K562 (cell line): Measurements from ENCODE around the gene OR2AT4. TPM values are rescaled to one million over a fixed set of nuclear protein-coding genes. Genes with fewer than 3 reads are reported as not detected.

ENCODE experiments used
- ATAC-seq: fragments of 200-7000 bp; cut with Tn5 transposase; 3 replicates; pipeline ENCODE4 v1.9.1; 2020; ENCODE audit warnings: moderate library complexity
- Bru-seq: library from RNA; stranded (reverse); fragments of 400-500 nt; gene quantifications from one replicate; lab custom pipeline; 2021; lab: Mats Ljungman, UMichigan
- BruChase-seq, 2 experiments: library from RNA; stranded (reverse); fragments of 400-500 nt; gene quantifications; one replicate each; lab custom pipeline; 2021; lab: Mats Ljungman, UMichigan
- BruUV-seq: library from RNA; stranded (reverse); fragments of 400-500 nt; replicated peaks from 2 replicates; lab custom pipeline; 2021; lab: Mats Ljungman, UMichigan
- CTCF ChIA-PET: fragments of 300-600 bp; formaldehyde crosslinking; extraction: SDS; loops from one replicate; lab custom pipeline; 2021; ENCODE audit warnings: low intra/inter-chr PET ratio; lab: Yijun Ruan, JAX
- POLR2A ChIA-PET: fragments of 300-600, 350-650 bp; sonication (Branson Sonifier 250); formaldehyde crosslinking; extraction: SDS; loops from one replicate; lab custom pipeline; 2021; ENCODE audit warnings: antibody characterized with exemption, inconsistent platforms; lab: Yijun Ruan, JAX
- DNase-seq, 4 experiments: peaks; one replicate each; pipeline versions ENCODE4 v3.0.0 to v3.0.0-alpha.2; 2011 to 2018; ENCODE audit warnings: low spot score in 3 of 4, mixed read lengths in 3 of 4; ENCODE audit errors: extremely low read depth in 1 of 4
- FAIRE-seq: peaks from 2 replicates; lab custom pipeline; 2011; peaks lifted over from hg19 to GRCh38; lab: Jason Lieb, UNC
- H2AFZ ChIP-seq: 2 replicates; pipeline ENCODE4 v1.6.0; 2011; ENCODE audit warnings: low read depth, low read length, control low read depth, inconsistent platforms
- H3K27ac ChIP-seq: fragments of 200-600 bp; 3 replicates; pipeline ENCODE4 v1.8.0; 2011; ENCODE audit warnings: low read depth, mild to moderate bottlenecking, control low read depth, inconsistent platforms, low read length, moderate library complexity, mixed read lengths; ENCODE audit errors: extremely low read depth
- H3K27me3 ChIP-seq, 2 experiments: fragments of 300-600 bp in 1 of 2; 2 replicates in 1 of 2; 3 replicates in 1 of 2; pipeline versions ENCODE4 v1.6.0 to v1.8.0; 2011; ENCODE audit warnings: inconsistent platforms in 2 of 2, low read length in 2 of 2, mild to moderate bottlenecking in 1 of 2, mixed read lengths in 1 of 2, moderate library complexity in 1 of 2; ENCODE audit not compliant: control insufficient read depth in 2 of 2, insufficient read depth in 2 of 2
- H3K36me3 ChIP-seq: fragments of 300-600 bp; 3 replicates; pipeline ENCODE4 v1.8.0; 2011; ENCODE audit warnings: mild to moderate bottlenecking, low read length, inconsistent platforms; ENCODE audit not compliant: control insufficient read depth, insufficient read depth
- H3K4me1 ChIP-seq, 2 experiments: fragments of 200-600 bp in 1 of 2; replicated peaks in 1 of 2; 2 replicates in 1 of 2; 3 replicates in 1 of 2; pipeline versions ENCODE4 v1.5.1 to v1.8.0; 2011; ENCODE audit warnings: inconsistent platforms in 2 of 2, low read length in 2 of 2, mild to moderate bottlenecking in 1 of 2, mixed read lengths in 1 of 2, moderate library complexity in 1 of 2; ENCODE audit not compliant: control insufficient read depth in 2 of 2, insufficient read depth in 2 of 2
- H3K4me2 ChIP-seq: 2 replicates; pipeline ENCODE4 v1.6.1; 2011; ENCODE audit warnings: low read length, control low read depth, inconsistent platforms, mixed read lengths; ENCODE audit not compliant: insufficient read depth
- H3K4me3 ChIP-seq: fragments of 200-600 bp; sonication (generic), shearing (Covaris generic); 2 replicates; pipeline ENCODE4 v1.5.1; 2016; ENCODE audit warnings: control low read depth, inconsistent platforms
- H3K79me2 ChIP-seq: fragments of 200-600 bp; 3 replicates; pipeline ENCODE4 v1.8.0; 2011; ENCODE audit warnings: low read length, inconsistent platforms; ENCODE audit not compliant: control insufficient read depth, insufficient read depth
- H3K9ac ChIP-seq, 2 experiments: 2 replicates each; pipeline versions ENCODE4 v1.6.0 to v1.6.1; 2011; ENCODE audit warnings: low read depth in 2 of 2, low read length in 2 of 2, control low read depth in 1 of 2, inconsistent platforms in 1 of 2, mild to moderate bottlenecking in 1 of 2, mixed read lengths in 1 of 2; ENCODE audit not compliant: insufficient read depth in 1 of 2
- H3K9me1 ChIP-seq: one replicate; pipeline ENCODE4 v1.6.0; 2011; ENCODE audit warnings: inconsistent platforms, mild to moderate bottlenecking, low read length, moderate library complexity; ENCODE audit not compliant: control insufficient read depth, insufficient read depth
- H3K9me3 ChIP-seq: replicated peaks from 2 replicates; pipeline ENCODE4 v1.5.1; 2011; ENCODE audit warnings: low read depth, low read length, inconsistent platforms; ENCODE audit not compliant: control insufficient read depth, insufficient read depth
- H4K20me1 ChIP-seq: replicated peaks from 2 replicates; pipeline ENCODE4 v1.6.1; 2011; ENCODE audit warnings: low read length, inconsistent platforms, mixed read lengths; ENCODE audit not compliant: control insufficient read depth, insufficient read depth
- EP400 ChIP-seq: fragments of 450-650 bp; IDR thresholded peaks from 2 replicates; pipeline ENCODE4 v1.6.1; 2017; ENCODE audit warnings: antibody characterized with exemption, mild to moderate bottlenecking, moderate library complexity
- KLF16 ChIP-seq: IDR thresholded peaks from 2 replicates; pipeline ENCODE4 v1.6.1; 2016; ENCODE audit warnings: antibody characterized with exemption
- MTA2 ChIP-seq: fragments of 450-650 bp; IDR thresholded peaks from 2 replicates; pipeline ENCODE4 v1.6.1; 2016; ENCODE audit warnings: low read depth
- SMAD3 ChIP-seq: fragments of 450-650 bp; formaldehyde crosslinking; conservative IDR thresholded peaks from 2 replicates; pipeline ENCODE4 v1.4.0; 2020; ENCODE audit warnings: mild to moderate bottlenecking
- STAT5A ChIP-seq: IDR thresholded peaks from 2 replicates; pipeline ENCODE4 v1.6.1; 2012; ENCODE audit warnings: low read length, inconsistent platforms, borderline replicate concordance
- TRIM28 ChIP-seq: fragments of 450-650 bp; IDR thresholded peaks from 2 replicates; pipeline ENCODE4 v1.6.1; 2017
- YY1 ChIP-seq, 3 experiments: IDR thresholded peaks; 2 replicates each; pipeline ENCODE4 v1.6.1; 2011; ENCODE audit warnings: low read length in 2 of 3, mild to moderate bottlenecking in 2 of 3, moderate library complexity in 2 of 3, borderline replicate concordance in 1 of 3, control low read depth in 1 of 3, low read depth in 1 of 3; ENCODE audit not compliant: insufficient read depth in 3 of 3, insufficient replicate concordance in 2 of 3, control insufficient read depth in 1 of 3, insufficient read length in 1 of 3; ENCODE audit errors: extremely low read depth in 1 of 3
- ZBTB49 ChIP-seq: sonication (generic); formaldehyde crosslinking; IDR thresholded peaks from 2 replicates; pipeline ENCODE4 v1.8.0; 2022; ENCODE audit warnings: missing genetic modification reagents, mild to moderate bottlenecking, borderline replicate concordance
- ZNF24 ChIP-seq: fragments of 450-650 bp; IDR thresholded peaks from 2 replicates; pipeline ENCODE4 v1.6.1; 2016
- ZNF445 ChIP-seq: fragments of 250-450 bp; sonication (Bioruptor Pico); IDR thresholded peaks from 2 replicates; pipeline ENCODE4 v1.4.0; 2020; ENCODE audit warnings: low read depth, mild to moderate bottlenecking, moderate library complexity
- ZNF76 ChIP-seq: fragments of 250-450 bp; sonication (Bioruptor Pico); IDR thresholded peaks from 2 replicates; pipeline ENCODE4 v1.4.0; 2020; ENCODE audit warnings: mild to moderate bottlenecking, moderate library complexity, borderline replicate concordance
- WGBS: fragments of 100-300 bp; shearing (Covaris generic); methylation state at CpG from one replicate; pipeline ENCODE4 v1.1.6; 2016; ENCODE audit warnings: low coverage, mixed read lengths; ENCODE audit not compliant: insufficient coverage; ENCODE audit errors: missing lambda C conversion rate; 5-methylcytosine and 5-hydroxymethylcytosine counted together
- in situ Hi-C: fragments of 300-500 bp; cut with MboI; formaldehyde crosslinking; loops from 4 replicates; pipeline ENCODE4 v1.15.0; 2018; ENCODE audit warnings: inconsistent platforms, mixed read lengths
- intact Hi-C: fragments of 100-400 bp; cut with micrococcal nuclease; formaldehyde crosslinking; loops from 2 replicates; pipeline ENCODE4 v1.14.2; 2022
- long read RNA-seq, 3 experiments: library from polyadenylated mRNA in 2 of 3; library from RNA in 1 of 3; unstranded in 2 of 3; stranded (forward) in 1 of 3; transcript quantifications; one replicate each; pipeline ENCODE4 v2.0.0, GENCODE V29; 2019 to 2022
- polyA minus RNA-seq, 3 experiments: library from RNA; depleted of rRNA, polyadenylated mRNA; stranded (reverse); fragments of >200 nt; gene quantifications; 2 replicates each; pipeline ENCODE4 v1.2.3, GENCODE V29; 2011
- polyA plus RNA-seq, 8 experiments: library from polyadenylated mRNA; depleted of rRNA in 4 of 8; stranded (reverse) in 5 of 8; unstranded in 3 of 8; fragments of >200 nt; fragmentation: Nextera tagmentation in 2 of 8; fragmentation: Illumina TruSeq in 1 of 8; extraction: Ambion mirVana in 2 of 8; extraction: Trizol in 1 of 8; gene quantifications; 2 replicates each; pipeline versions ENCODE4 v1.2.1 to v1.2.3, GENCODE V29; 2011 to 2014; ENCODE audit warnings: inconsistent platforms in 1 of 8, missing spikeins in 1 of 8
- total RNA-seq, 7 experiments: library from RNA; depleted of rRNA in 6 of 7; stranded (reverse); fragments of >200 nt in 6 of 7; fragmentation: Illumina TruSeq in 2 of 7; extraction: Trizol in 2 of 7; gene quantifications; 2 replicates each; pipeline versions ENCODE4 v1.2.1 to v1.2.3, GENCODE V29; 2011 to 2021; ENCODE audit warnings: low replicate concordance in 1 of 7

OR2AT4 gene
- 10.3 and 25.0 TPM in 2 replicates for total RNA-seq (2011; cell fraction: chromatin; rRNA removed; ENCODE audit: low replicate concordance)
- 3.0 and 4.3 TPM in 2 replicates for total RNA-seq (2011; cell fraction: nucleolus; rRNA removed)
- 25.1 and 45.6 TPM in 2 replicates for total RNA-seq (2011; cell fraction: nucleoplasm; rRNA removed)
- total RNA-seq (2014; rRNA removed) = 0.86 and 0.90 TPM in 2 replicates
- total RNA-seq (2014; rRNA removed; fragmentation: Illumina TruSeq; extraction: Trizol) = 2.3 and 2.8 TPM in 2 replicates
- 2.2 and 2.4 TPM in 2 replicates for total RNA-seq (2015; rRNA removed; fragmentation: Illumina TruSeq; extraction: Trizol)
- 1.6 and 2.3 TPM in 2 replicates for total RNA-seq (2021)
- 1.8 and 1.9 TPM in 2 replicates for polyA plus RNA-seq (2011; rRNA removed)
- 1.7 and 3.0 TPM in 2 replicates for polyA plus RNA-seq (2011; cell fraction: cytosol; rRNA removed)
- 4.8 and 11.5 TPM in 2 replicates for polyA plus RNA-seq (2011; cell fraction: nucleus; rRNA removed)
- 2.0 and 2.5 TPM in 2 replicates for polyA plus RNA-seq (2012)
- polyA plus RNA-seq (2014; fragmentation: Illumina TruSeq; extraction: Trizol) = 3.0 and 3.1 TPM in 2 replicates
- 1 to 10 TPM; 1.7 to 2.0 TPM for polyA plus RNA-seq (2014; fragmentation: Nextera tagmentation; extraction: Ambion mirVana)
- 1.5 and 1.9 TPM in 2 replicates for polyA plus RNA-seq (2014; rRNA removed)
- 4.9 and 9.8 TPM in 2 replicates for polyA minus RNA-seq (2011; rRNA and poly(A)+ RNA removed)
- polyA minus RNA-seq (2011; cell fraction: cytosol; rRNA and poly(A)+ RNA removed) = 0.36 and 1.5 TPM in 2 replicates
- polyA minus RNA-seq (2011; cell fraction: nucleus; rRNA and poly(A)+ RNA removed) = 3.2 and 5.7 TPM in 2 replicates
- percentile 61 among the genes with signal in this experiment for Bru-seq, nascent RNA
- percentile 69 among the genes with signal in this experiment for BruChase-seq, experiment 1, labeled RNA remaining after a 2-hour chase
- percentile 66 among the genes with signal in this experiment for BruChase-seq, experiment 2, labeled RNA remaining after a 6-hour chase
- long read RNA-seq, experiment 1, full-length matches to known transcripts = 4 of 5 reads
- long read RNA-seq, experiment 1, partial matches to known transcripts = 0 of 5 reads
- long read RNA-seq, experiment 1, other reads (novel, unspliced or antisense) = 1 of 5 reads
- long read RNA-seq, experiment 2, full-length matches to known transcripts = 2 of 4 reads
- long read RNA-seq, experiment 2, partial matches to known transcripts = 0 of 4 reads
- long read RNA-seq, experiment 2, other reads (novel, unspliced or antisense) = 2 of 4 reads
- long read RNA-seq, experiment 3, full-length matches to known transcripts = 2 of 2 reads
- long read RNA-seq, experiment 3, partial matches to known transcripts = 0 of 2 reads
- long read RNA-seq, experiment 3, other reads (novel, unspliced or antisense) = 0 of 2 reads

GRCh38 chr11:75096456-75097172, at the start of gene OR2AT4:
Gene OR2AT4, minus strand, starts transcription at chr11:75096876.
- 5% methylated on average over 9 of the region's 9 CpGs for WGBS
- TF ChIP-seq STAT5A (peak; percentile 69), EP400 (0 out of 2 replicates have a peak, but pooled peaks have one; percentile 32), MTA2 (peak; percentile 62; the same call in 1 of the 2 replicates), TRIM28 (no peak), ZNF76 (CRISPR knock-in tag) (0 out of 2 replicates have a peak, but pooled peaks have one; percentile 34), KLF16 (peak; percentile 88), ZNF24 (no peak), YY1 (IDR thresholded peaks at IDR 0.05; ENCODE audit: borderline replicate concordance in 1 of 3, control insufficient read depth in 1 of 3, extremely low read depth in 1 of 3, insufficient read depth in 3 of 3, insufficient read length in 1 of 3, insufficient replicate concordance in 2 of 3, low read depth in 1 of 3, low read length in 2 of 3) (no peak), ZNF445 (no peak), SMAD3 (CRISPR knock-in tag) (0 out of 2 replicates have a peak, but pooled peaks have one; percentile 14), ZBTB49 (CRISPR knock-in tag) (no peak)

More at GRCh38 chr11:75096456-75097172, at the start of gene OR2AT4:
- no peaks in the 10 kb centered on the region for H3K27me3 ChIP-seq
- TSS peak; percentile 32 for BruUV-seq
- peaks cover 21 to 35% of the 10 kb centered on the region in 2 experiments; a peak in 4 of 5 replicates for H3K4me1 ChIP-seq
- H3K27ac ChIP-seq = peak within 1 kb of the TSS; percentile 73
- intact Hi-C loops = no loop called here
- no peaks in the 10 kb centered on the region for H3K9me1 ChIP-seq
- ChIA-PET CTCF (no interaction called here), POLR2A (interaction anchor here (0.6 to 1.4 kb wide), 3 partner anchors 12 to 304 kb away, joined by 3 to 4 read pairs (median 4); no protein-coding TSS in a partner anchor)
- H2AFZ ChIP-seq = peak within 1 kb of the TSS; percentile 65
- peak within 1 kb of the TSS; percentile 90 for H3K4me2 ChIP-seq
- H3K9ac ChIP-seq = peak within 1 kb of the TSS; percentile 74 to 83; a peak in 3 of 4 replicates
- H3K79me2 ChIP-seq = peaks cover 51% of the 10 kb centered on the region
- H3K36me3 ChIP-seq = no peaks in the 10 kb centered on the region
- peak; percentile 68 for ATAC-seq
- no peaks in the 10 kb centered on the region for H4K20me1 ChIP-seq
- FAIRE-seq = peak; percentile 83
- peak within 1 kb of the TSS; percentile 32 for H3K4me3 ChIP-seq
- DNase-seq = peak; percentile 31 to 91 (median 63)
- no peaks in the 10 kb centered on the region for H3K9me3 ChIP-seq
- in situ Hi-C loops = no loop called here
